CD14-positive monocyte (primary cell): ENCODE results near the gene DAO. TPM values are rescaled to one million over a fixed set of nuclear protein-coding genes. Genes with fewer than 3 reads are reported as not detected.

ENCODE experiments used
- DNase-seq, 3 donors: peaks; one replicate each; pipeline ENCODE4 v3.0.0-alpha.2; 2011 to 2022
- H2AFZ ChIP-seq: 2 replicates; pipeline ENCODE4 v1.6.0; 2012; ENCODE audit warnings: mild to moderate bottlenecking, low read depth, low read length, inconsistent platforms; ENCODE audit not compliant: insufficient read depth, poor library complexity, severe bottlenecking
- H3K27ac ChIP-seq, 2 donors: 1 replicate in 1 of 2; 2 replicates in 1 of 2; pipeline ENCODE4 v1.5.1; 2012 to 2013; ENCODE audit warnings: low read length in 2 of 2, control low read depth in 1 of 2, inconsistent platforms in 1 of 2, low read depth in 1 of 2, mild to moderate bottlenecking in 1 of 2
- H3K27me3 ChIP-seq, 2 donors: one replicate each; pipeline versions ENCODE4 v1.6.0 to v1.6.1; 2011 to 2013; ENCODE audit warnings: low read length in 2 of 2; ENCODE audit not compliant: control insufficient read depth in 2 of 2, insufficient read depth in 2 of 2
- H3K36me3 ChIP-seq, 2 donors: replicated peaks in 1 of 2; 1 replicate in 1 of 2; 2 replicates in 1 of 2; pipeline versions ENCODE4 v1.5.1 to v1.6.1; 2012 to 2013; ENCODE audit warnings: low read length in 2 of 2, control low read depth in 1 of 2, inconsistent platforms in 1 of 2, mild to moderate bottlenecking in 1 of 2; ENCODE audit not compliant: insufficient read depth in 2 of 2, control insufficient read depth in 1 of 2
- H3K4me1 ChIP-seq, 2 donors: 1 replicate in 1 of 2; 2 replicates in 1 of 2; pipeline versions ENCODE4 v1.5.1 to v1.6.1; 2012 to 2013; ENCODE audit warnings: low read length in 2 of 2, control low read depth in 1 of 2, inconsistent platforms in 1 of 2, mild to moderate bottlenecking in 1 of 2, moderate library complexity in 1 of 2; ENCODE audit not compliant: insufficient read depth in 2 of 2, control insufficient read depth in 1 of 2
- H3K4me2 ChIP-seq: replicated peaks from 2 replicates; pipeline ENCODE3; 2012; ENCODE audit warnings: low read length, moderate library complexity, mild to moderate bottlenecking; ENCODE audit not compliant: poor library complexity, severe bottlenecking; ENCODE audit errors: extremely low read depth
- H3K4me3 ChIP-seq, 3 experiments: fragments of 200-600 bp in 1 of 3; sonication (generic) in 1 of 3; replicated peaks in 1 of 3; 1 replicate in 2 of 3; 2 replicates in 1 of 3; pipeline ENCODE4 v1.5.1; 2011 to 2013; ENCODE audit warnings: low read length in 3 of 3, mild to moderate bottlenecking in 3 of 3, control low read depth in 2 of 3, low read depth in 2 of 3, inconsistent platforms in 1 of 3, moderate library complexity in 1 of 3
- H3K79me2 ChIP-seq: 2 replicates; pipeline ENCODE4 v1.6.0; 2012; ENCODE audit warnings: mild to moderate bottlenecking, control low read depth, inconsistent platforms, low read length, moderate library complexity; ENCODE audit not compliant: insufficient read depth
- H3K9ac ChIP-seq: 2 replicates; pipeline ENCODE4 v1.6.0; 2017; ENCODE audit warnings: low read length, mild to moderate bottlenecking; ENCODE audit not compliant: insufficient read depth, poor library complexity, severe bottlenecking
- H3K9me3 ChIP-seq, 2 donors: replicated peaks in 1 of 2; 1 replicate in 1 of 2; 2 replicates in 1 of 2; pipeline versions ENCODE4 v1.5.1 to v1.6.1; 2012 to 2013; ENCODE audit warnings: low read length in 2 of 2, control low read depth in 1 of 2; ENCODE audit not compliant: control insufficient read depth in 1 of 2, insufficient read depth in 1 of 2
- H4K20me1 ChIP-seq: 2 replicates; pipeline ENCODE4 v1.6.0; 2012; ENCODE audit warnings: mild to moderate bottlenecking, low read length, control low read depth, moderate library complexity; ENCODE audit not compliant: insufficient read depth
- H3K27ac Mint-ChIP-seq, 7 donors: one replicate each; pipeline ENCODE4 v1.8.0; 2020; ENCODE audit warnings: mild to moderate bottlenecking in 7 of 7, mixed read lengths in 7 of 7, moderate library complexity in 6 of 7, inconsistent platforms in 2 of 7
- H3K27me3 Mint-ChIP-seq, 3 donors: one replicate each; pipeline ENCODE4 v1.8.0; 2021 to 2022; ENCODE audit warnings: low read depth in 3 of 3, mild to moderate bottlenecking in 3 of 3, mixed read lengths in 3 of 3, moderate library complexity in 3 of 3, inconsistent platforms in 1 of 3
- H3K36me3 Mint-ChIP-seq, 2 donors: one replicate each; pipeline ENCODE4 v1.8.0; 2020; ENCODE audit warnings: mixed read lengths in 2 of 2, inconsistent platforms in 1 of 2, mild to moderate bottlenecking in 1 of 2
- H3K4me1 Mint-ChIP-seq: one replicate; pipeline ENCODE4 v1.8.0; 2020; ENCODE audit warnings: mild to moderate bottlenecking, mixed read lengths
- H3K4me3 Mint-ChIP-seq, 2 donors: one replicate each; pipeline ENCODE4 v1.8.0; 2020; ENCODE audit warnings: mild to moderate bottlenecking in 2 of 2, mixed read lengths in 2 of 2, moderate library complexity in 1 of 2
- H3K9me3 Mint-ChIP-seq, 7 donors: one replicate each; pipeline ENCODE4 v1.8.0; 2020 to 2022; ENCODE audit warnings: mixed read lengths in 7 of 7, mild to moderate bottlenecking in 6 of 7, moderate library complexity in 6 of 7, inconsistent platforms in 2 of 7
- CTCF ChIP-seq: fragments of 200-600 bp; IDR thresholded peaks from one replicate; pipeline ENCODE4 v1.8.0; 2022; ENCODE audit warnings: antibody characterized with exemption, mild to moderate bottlenecking
- WGBS: methylation state at CpG from one replicate; pipeline ENCODE4 v1.1.5; 2013; ENCODE audit warnings: missing lambda C conversion rate; ENCODE audit not compliant: insufficient coverage; 5-methylcytosine and 5-hydroxymethylcytosine counted together
- intact Hi-C, 2 donors: fragments of 100-400 bp; cut with micrococcal nuclease; formaldehyde crosslinking; loops; one replicate each; pipeline versions ENCODE4 v1.15.0 to v1.15.1; 2023
- polyA plus RNA-seq, 3 donors: library from polyadenylated mRNA; depleted of rRNA in 1 of 3; unstranded in 2 of 3; stranded (reverse) in 1 of 3; fragments of 300-500 nt in 2 of 3; fragments of >200 nt in 1 of 3; fragmentation: Illumina TruSeq in 2 of 3; gene quantifications; 1 replicate in 2 of 3; 2 replicates in 1 of 3; pipeline ENCODE4 v1.2.3, GENCODE V29; 2012 to 2021

The DAO gene
- polyA plus RNA-seq, 3 donors, result not detected

GRCh38 chr12:108915632-108916133 lies 35.8 kb downstream of the DAO start:
- Histone ChIP-seq H3K36me3 (no peaks in the 10 kb centered on the region), H3K9ac (no peak overlapping the region), H3K4me3 (no peak overlapping the region), H3K27me3 (no peaks in the 10 kb centered on the region), H2AFZ (no peak overlapping the region), H4K20me1 (no peaks in the 10 kb centered on the region), H3K79me2 (no peaks in the 10 kb centered on the region), H3K4me1 (peaks cover 17 to 22% of the 10 kb centered on the region in 2 donors), H3K27ac (no peak overlapping the region), H3K9me3 (peaks cover 0 to 7% of the 10 kb centered on the region in 2 donors), H3K4me2 (no peak overlapping the region)
- Mint-ChIP-seq H3K27ac (peak overlapping the region in 3 of 7 donors; percentile 15 to 41 (median 20)), H3K4me1 (peaks cover 22% of the 10 kb centered on the region), H3K27me3 (peaks cover 0 to 7% (median 2%) of the 10 kb centered on the region in 3 donors), H3K9me3 (peaks cover 2 to 9% (median 7%) of the 10 kb centered on the region in 7 donors), H3K4me3 (no peak overlapping the region), H3K36me3 (peaks cover 0 to 4% of the 10 kb centered on the region in 2 donors)
- TF ChIP-seq CTCF, result no peak
- intact Hi-C loops, result loop anchor here in 1 of 2 donors (5.0 kb wide), 1 partner anchor 33 kb away; the partner anchor contains the start of gene DAO
- no peak for DNase-seq
- 98% methylated on average over 15 of the region's 15 CpGs for WGBS

GRCh38 chr12:108916336-108916735 lies 36.4 kb downstream of the DAO start:
- Histone ChIP-seq H3K27me3 (no peaks in the 10 kb centered on the region), H3K4me1 (peaks cover 17 to 22% of the 10 kb centered on the region in 2 donors), H3K9ac (no peak overlapping the region), H3K9me3 (peaks cover 0 to 7% of the 10 kb centered on the region in 2 donors), H2AFZ (no peak overlapping the region), H4K20me1 (no peaks in the 10 kb centered on the region), H3K79me2 (no peaks in the 10 kb centered on the region), H3K27ac (no peak overlapping the region), H3K36me3 (no peaks in the 10 kb centered on the region), H3K4me2 (no peak overlapping the region), H3K4me3 (no peak overlapping the region)
- no peak for TF ChIP-seq CTCF
- peak overlapping the region in 4 of 7 donors; percentile 15 to 70 (median 66) for H3K27ac Mint-ChIP-seq
- H3K9me3 Mint-ChIP-seq, result peaks cover 2 to 9% (median 7%) of the 10 kb centered on the region in 7 donors
- peaks cover 0 to 4% of the 10 kb centered on the region in 2 donors for H3K36me3 Mint-ChIP-seq
- DNase-seq, result no peak
- no CpG with 5 or more reads among the region's 5 CpGs for WGBS
- intact Hi-C loops, result loop anchor here in 1 of 2 donors (5.0 kb wide), 1 partner anchor 34 kb away; the partner anchor contains the start of gene DAO
- peaks cover 22% of the 10 kb centered on the region for H3K4me1 Mint-ChIP-seq
- H3K4me3 Mint-ChIP-seq, result no peak overlapping the region
- peaks cover 0 to 7% (median 2%) of the 10 kb centered on the region in 3 donors for H3K27me3 Mint-ChIP-seq
